GM19328 (cell line): ENCODE measurements around the gene PERM1.
"Not testable (repeated sequence)": the region's sequence is repeated elsewhere in the genome, so short reads cannot be mapped to it uniquely, and the experiment has no call there.

Experiments used
- ATAC-seq: cut with Tn5 transposase; IDR thresholded peaks from one replicate; pipeline ENCODE4 v1.9.1; 2021; ENCODE audit warnings: mild to moderate bottlenecking, moderate library complexity; ENCODE audit not compliant: unreplicated experiment

The PERM1 gene

DNA sequence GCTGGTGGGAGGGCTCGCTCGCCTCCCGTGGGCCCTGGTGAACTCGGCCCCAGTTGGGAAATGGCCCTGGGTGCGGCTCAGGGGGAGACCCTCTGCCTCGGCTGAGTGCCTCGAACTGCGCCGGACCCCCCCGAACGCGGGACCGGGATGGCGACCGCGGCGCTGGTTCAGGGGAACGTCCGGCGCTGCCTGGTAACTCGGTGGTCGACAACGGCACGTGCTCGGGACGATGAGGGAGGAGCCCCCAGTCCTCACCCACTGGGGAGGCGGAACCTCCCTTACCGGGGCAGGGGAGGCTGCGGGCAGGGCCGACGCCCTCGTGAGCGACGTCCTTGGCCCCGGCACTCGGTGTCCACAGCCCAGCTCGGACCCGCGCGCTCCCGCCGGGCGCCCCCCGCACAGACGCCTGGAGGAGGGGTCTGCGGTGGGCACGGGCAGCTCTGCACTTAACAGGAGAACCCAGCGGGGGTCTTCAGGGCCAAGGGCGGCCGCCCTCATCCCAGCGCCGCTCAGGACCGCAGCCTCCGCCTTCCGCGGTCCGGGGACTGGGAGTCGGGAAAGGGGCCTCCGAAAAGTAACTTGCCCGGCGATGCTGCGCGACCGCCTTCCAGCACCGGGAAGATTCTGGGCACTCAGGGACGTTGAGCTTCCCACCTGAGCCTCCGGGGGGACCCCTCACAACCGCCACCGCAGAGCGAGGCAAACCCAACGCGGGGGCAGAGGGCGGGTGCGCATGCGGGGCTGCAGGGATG lies 16.3 kb upstream of the PERM1 start:
- no peak for ATAC-seq

DNA sequence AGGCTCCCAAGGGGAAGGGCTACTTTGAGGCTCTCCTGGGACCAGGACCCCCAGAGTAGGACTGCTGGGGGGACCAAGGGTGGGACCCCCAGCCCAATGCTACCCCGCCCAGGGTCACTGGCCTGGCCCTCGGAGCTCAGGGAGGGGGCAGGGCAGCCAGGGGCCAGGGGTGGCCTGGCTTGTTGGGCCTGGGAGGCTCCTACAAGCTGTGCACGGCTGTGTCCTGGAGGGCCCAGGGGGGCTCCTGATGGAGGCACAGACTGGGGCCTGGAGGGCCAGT lies 15.8 kb upstream of the PERM1 start:
- ATAC-seq = no peak

DNA sequence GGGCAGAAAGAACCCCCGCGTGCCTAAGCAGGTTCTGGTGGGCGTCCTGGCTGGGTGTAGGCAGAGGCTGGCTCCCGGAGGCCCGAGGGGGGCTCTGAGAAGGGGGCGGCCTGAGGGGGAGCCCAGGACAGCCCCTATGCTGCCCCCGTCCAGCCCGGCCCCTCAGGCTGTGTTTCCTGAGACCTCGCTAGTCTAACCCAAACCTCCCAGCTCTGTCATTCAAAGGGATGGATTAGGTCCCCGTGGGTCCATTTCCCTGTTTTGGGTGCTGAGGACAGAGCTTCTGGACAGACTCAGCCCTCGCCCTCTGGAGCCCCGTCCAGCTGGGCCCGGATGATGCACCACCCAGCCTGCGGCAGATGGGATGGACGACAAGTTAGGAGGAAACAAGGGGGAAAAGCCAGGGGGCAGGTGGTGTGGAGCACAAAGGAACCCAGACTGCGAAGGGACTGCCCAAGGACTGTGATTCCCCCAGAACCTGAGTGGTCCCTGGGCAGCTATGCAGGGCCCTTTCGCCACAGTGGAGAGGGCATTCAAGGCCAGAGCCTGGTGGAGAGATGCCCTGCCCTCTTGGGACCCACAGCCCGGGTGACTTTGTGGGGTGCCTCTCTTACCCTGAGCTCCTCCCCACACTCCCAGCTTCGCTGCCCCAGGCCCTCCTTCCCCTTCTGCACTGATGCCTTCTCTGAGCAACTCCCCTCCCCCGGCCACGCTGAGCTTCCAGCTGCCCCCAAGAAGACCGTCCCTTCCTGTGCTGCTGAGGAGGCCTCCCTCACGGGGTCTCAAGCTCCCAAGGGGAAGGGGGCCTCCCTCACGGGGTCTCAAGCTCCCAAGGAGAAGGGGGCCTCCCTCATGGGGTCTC lies 15.2 kb upstream of the PERM1 start:
- no peak for ATAC-seq

DNA sequence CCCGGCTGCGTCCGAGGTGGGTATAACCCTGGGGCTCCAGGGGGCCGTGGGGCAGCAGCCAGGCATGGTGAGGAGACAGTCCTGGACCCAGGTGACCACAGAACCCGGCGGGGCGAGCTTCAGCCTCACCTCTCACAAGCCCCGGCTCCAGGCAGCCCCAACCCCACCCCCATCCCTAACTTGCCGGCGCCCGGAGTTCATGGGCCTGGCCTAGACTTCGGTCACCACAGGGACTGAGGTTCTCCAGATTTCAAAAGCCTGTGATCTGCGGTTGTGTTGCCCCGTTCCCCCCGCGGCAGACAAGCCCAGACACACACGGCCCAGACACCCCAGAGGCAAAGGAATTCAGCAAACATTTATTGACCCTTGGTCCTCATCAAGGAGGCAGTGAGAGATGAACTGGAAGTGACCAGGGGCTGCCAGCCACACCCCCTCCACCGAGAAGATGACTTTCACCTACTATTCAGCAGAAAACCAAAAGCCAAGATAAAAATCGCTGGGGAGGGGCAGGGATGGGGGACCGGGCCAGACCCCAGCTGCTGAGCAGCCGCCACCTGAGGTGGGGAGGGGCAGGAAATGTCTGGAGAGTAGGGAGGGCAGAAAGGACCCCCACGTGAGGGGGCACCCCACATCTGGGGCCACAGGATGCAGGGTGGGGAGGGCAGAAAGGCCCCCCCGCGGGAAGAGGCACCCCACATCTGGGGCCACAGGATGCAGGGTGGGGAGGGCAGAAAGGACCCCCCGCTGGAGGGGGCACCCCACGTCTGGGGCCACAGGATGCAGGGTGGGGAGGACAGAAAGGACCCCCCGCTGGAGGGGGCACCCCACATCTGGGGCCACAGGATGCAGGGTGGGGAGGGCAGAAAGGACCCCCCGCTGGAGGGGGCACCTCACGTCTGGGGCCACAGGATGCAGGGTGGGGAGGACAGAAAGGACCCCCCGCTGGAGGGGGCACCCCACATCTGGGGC lies 14.1 kb upstream of the PERM1 start:
- no peak for ATAC-seq

DNA sequence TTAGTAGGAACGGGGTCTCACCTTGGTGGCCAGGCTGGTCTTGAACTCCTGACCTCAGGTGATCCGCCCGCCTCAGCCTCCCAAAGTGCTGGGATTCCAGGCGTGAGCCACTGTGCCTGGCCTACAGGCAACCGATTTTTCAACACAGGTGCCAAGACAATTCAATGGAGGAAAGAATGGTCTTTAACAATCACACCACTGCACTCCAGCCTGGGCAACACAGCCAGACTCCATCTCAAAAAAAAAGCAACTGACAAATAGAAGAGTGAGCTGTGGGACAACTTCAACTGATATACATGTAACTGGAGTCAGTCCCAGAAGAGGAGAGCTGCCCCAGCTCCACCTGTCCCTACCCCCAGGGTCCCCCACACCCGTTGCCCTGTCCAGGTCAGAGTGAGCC lies 12.7 kb upstream of the PERM1 start:
- not testable (repeated sequence) for ATAC-seq

DNA sequence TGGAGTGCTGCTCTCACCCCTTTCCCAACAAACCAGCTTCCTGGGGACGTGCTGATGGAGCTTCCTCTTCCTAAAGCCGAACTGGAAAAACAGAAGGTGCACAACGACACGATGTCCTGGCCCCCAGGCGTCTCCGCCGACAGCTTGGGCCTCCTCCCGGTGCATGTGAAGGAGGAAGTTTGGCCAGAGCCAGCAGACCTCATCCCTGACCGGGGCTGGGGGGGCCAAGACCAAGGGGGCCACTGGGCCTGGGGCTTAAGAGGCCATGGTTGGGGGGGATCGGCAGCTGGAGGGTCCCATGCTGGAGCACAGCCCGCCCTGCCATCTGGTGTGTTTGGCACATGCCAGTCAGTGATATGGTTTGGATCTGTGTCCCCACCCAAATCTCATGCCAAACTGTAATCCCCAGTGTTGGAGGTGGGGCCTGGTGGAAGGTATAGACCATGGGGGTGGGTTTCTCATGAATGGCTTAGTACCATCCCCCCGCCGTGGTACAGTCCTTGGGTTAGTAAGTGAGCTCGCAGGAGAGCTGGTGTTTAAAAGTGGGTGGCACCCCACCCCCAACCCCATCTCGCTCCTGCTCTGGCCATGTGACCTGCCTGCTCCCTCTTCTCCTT lies 11.6 kb upstream of the PERM1 start:
- no peak for ATAC-seq

DNA sequence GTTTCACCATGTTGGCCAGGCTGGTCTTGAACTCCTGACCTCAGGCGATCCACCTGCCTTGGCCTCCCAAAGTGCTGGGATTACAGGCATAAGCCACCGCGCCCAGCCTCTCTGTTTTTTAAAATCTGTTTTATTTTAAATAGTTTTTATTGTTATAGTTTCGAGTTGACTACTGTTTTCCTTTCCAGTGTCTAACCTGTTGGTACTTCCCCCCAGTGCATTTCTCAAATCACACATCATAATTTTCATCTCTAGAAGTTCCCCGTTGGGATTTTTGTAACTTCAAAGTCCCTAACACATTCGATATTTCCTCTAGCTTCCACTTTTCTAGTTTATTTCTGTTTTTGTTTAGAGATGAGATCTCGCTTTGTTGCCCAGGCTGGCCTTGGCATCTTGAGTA lies 10.5 kb upstream of the PERM1 start:
- ATAC-seq = no peak

DNA sequence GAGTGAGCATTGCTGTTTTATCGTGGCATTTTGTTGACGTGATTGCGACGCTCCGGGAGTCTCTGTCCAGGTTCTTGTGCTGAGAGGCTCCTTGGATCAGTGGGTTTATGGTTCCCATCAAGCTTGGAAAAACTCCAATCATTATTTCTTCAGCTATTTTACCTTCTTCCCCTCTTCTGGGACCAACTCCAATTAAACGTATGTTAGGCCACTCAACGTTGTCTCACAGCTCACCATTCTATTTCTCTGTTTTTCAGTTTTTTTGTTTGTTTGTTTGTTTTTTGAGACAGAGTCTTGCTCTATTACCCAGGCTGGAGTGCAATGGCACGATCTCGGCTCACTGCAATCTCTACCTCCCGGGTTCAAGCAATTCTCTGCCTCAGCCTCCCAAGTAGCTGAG lies 10.0 kb upstream of the PERM1 start:
- no peak for ATAC-seq

DNA sequence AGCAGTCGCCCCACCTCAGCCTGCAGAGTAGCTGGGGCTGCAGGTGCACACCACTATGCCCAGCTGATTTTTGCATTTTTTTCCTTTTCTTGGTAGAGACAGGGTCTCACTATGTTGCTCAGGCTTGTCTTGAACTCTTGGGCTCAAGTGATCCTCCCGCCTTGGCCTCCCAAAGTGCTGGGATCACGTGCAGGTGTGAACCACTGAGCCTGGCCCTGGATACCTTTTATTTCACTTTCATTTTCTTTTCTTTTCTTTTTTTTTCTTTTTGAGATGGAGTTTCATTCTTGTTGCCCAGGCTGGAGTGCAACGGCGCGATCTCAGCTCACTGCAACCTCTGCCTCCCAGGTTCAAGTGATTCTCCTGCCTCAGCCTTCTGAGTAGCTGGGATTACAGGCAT lies 9.4 kb upstream of the PERM1 start:
- ATAC-seq = not testable (repeated sequence)

DNA sequence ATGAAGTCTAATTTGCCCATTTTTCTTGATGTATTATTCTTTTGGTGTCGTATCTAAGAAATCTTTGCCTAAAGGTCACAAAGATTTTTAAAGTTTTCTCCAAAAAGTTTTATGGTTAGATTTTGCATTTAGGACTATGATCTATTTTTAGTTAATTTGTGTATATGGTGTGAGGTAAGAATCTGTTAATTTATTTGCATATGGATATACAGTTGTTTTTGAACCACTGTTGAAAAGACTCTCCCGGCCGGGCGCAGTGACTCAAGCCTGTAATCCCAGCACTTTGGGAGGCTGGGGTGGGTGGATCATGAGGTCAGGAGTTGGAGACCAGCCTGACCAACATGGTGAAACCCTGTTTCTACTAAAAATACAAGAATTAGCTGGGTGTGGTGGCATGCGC lies 6.2 kb upstream of the PERM1 start:
- not testable (repeated sequence) for ATAC-seq

DNA sequence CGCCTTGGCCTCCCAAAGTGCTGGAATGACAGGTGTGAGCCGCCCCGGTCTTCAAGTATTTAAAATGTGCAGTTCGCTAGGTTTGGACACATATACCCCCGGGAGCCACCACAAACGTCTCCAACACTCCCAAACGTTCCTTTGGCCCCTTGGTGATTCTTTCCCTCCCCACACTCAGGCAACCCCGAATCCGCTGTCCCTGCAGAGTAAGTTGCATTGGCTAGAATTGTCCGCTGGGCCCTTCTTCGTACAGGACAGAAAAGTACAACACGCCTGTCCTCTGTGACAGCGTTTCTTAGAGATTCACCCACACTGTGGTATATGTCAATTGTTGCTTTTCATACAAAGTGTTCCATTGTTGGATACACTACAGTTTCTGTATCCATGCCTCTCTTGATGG lies 3.2 kb upstream of the PERM1 start:
- no peak for ATAC-seq

DNA sequence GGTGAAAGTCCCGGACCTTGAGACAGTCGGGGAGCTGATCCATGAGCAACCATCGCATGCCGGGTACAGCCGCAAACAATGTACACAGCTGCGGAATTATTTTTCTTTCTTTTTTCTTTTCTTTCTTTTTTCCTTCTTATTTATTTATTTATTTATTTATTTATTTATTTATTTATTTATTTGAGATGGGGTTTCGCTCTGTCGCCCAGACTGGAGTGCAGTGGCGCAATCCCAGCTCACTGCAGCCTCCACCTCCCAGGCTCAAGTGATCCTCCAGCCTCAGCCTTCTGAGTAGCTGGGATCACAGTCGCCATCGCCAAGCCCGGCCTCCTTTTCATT lies 2.6 kb upstream of the PERM1 start:
- ATAC-seq = no peak

DNA sequence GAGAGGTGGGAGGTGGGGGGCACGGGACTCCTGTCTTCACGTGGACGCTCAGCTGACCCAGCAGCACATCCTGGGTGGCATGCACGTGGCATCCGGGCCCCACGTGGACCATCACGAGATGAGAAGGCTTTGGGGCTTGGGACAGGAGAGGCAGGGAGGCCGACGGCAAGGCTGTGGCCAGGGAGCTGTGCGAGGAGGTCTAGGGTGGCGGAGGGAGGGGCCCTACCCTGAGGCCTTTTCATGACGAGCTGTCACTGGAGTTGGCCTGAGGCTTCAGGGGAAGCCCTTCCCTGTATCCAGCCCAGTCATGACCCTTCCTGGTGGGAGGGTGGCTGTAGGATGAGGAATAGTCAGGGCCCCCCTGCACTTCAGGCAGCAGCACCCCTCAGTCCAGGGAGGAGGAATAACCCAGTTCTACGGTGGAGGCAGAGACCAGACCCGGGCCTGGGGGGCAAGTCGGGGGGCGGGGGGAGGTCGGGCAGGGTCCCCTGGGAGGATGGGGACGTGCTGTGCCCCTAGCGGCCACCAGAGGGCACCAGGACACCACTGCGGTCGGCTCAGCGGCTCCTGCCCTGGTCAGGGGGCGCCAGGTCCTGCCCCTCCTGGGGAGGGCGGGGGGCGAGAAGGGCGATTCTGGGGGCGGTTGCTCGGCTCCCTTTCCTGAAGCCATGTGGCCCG lies 2.0 kb upstream of the PERM1 start:
- ATAC-seq = no peak

DNA sequence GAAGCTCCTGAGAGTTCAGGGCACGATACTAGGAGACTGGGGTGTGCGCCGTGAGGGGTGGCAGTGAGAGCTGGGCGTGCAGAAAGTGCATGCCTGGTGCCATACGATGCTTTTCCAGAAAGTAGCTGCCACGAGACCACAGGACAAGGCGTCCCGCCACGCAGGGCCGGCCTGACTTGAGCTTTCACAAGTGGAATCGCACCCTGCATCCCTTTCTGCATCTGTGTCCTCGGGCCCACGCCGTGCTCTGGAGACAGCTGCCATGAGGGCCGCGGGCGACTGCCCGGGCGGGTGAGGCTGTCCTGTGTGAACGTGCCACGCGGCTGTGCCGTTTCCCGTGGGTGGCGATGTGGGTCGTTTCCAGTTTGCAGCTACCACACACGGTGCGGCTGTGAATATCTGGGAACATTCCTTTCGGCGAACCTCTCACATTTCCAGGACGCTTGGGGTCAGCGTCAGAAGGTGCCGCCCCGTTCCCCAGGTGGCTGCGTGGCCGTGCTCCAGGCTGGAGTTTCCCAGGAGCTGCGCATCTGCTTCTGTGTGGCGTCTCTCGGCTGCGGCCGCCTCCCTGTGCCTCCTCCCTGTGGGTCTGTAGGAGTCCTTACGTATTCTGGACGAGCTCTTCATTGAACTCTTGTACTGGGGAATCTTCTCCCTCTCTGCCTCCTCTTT lies 1.0 kb upstream of the PERM1 start:
- ATAC-seq = no peak

DNA sequence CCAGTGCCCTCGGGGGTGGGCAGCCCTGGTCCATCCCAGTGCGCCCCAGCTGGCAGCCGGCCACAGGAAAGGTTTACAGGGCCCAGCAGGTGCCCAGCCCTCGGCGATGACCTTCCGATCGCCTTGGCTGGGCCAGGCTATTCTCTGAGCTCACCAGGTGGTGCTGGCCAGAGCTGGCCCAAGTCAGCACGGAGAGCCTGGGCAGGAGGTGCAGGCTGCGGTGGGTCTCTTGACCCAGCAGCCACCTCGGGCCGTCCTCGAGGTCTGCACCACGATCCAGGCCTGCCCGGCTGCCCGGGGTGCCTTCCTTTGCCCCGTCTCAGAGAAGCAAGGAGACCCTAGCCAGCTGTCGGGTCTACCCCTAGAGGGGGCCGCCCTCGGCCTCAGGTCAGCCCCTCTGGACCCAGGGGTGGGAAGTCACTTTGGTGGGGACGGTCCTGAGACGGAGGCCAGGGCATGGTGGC lies 370 bp downstream of the PERM1 start:
- ATAC-seq = no peak

DNA sequence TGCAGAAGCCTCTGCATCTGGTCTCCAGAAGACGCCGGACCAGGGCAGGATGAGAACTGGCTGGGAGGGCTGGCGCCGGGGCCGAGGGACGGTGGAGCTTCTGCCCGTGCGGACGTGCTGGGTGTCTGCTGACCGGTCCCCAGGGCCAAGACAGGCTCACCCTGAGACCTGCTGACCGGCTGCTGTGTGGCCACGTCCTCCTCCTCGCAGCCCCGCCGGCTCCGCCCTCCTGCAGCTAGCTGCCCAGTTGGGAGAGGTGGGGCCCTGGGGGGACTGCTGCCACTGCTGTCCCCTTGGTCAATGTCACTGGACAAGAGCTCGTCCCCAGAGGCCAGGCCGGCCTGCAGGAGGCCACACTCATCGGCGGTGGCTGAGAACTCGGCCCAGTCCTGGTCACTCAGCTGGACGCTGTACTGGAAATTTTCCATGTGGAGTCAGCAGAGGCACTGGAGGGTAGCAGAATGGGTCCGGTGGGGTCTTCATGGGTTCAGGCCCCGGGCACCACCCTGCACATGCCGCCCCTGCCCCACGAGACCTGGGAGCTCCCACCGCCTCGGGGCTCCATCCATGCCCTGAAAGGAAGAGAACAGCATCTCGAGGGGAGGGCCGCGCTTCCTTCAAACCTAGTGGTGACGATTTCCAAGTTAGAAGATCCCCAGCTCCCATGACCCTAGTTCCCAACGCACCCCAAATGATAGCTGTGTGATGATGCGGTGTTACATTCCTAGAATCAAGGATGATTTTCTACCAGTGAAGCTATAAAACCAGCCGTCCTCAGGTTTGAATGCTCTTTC lies 1.1 kb downstream of the PERM1 start:
- no peak for ATAC-seq

DNA sequence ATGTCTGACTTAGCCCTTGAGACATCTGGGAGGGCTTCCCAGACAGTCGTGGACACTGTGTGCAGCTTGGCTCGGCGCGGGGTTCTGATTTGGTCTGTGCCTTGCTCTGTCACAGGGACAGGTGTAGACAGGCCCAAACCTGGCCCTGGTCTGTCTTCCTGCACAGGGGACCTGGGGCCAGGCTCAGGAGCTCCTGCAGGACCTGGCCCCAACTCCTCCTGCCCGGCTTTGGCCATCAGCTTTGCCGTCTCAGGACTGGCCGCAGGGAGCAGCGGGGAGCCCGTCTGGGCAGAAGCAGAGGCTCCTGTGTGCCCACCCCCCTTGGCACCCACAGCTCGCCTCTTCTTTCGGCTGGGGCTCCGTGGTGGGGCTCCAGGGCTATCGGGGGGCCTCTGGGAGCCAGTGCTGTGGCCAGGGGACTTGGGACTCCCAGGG lies 1.7 kb downstream of the PERM1 start:
- no peak for ATAC-seq

DNA sequence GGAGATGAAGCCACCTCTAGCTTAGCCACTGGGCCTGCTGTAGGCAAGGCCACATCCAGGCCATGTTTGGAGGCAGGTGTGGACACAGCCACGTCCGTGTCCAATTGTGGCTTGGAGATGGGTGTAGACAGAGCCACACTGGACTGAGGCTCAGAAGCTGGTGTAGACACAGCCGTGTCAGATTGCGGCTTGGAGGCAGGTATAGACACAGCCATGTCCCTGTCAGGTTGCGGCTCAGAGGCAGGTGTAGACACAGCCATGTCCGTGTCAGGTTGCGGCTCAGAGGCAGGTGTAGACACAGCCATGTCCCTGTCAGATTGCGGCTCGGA lies 2.2 kb downstream of the PERM1 start:
- ATAC-seq = no peak
